ENCODE data around the gene CLEC16A.

DNA sequence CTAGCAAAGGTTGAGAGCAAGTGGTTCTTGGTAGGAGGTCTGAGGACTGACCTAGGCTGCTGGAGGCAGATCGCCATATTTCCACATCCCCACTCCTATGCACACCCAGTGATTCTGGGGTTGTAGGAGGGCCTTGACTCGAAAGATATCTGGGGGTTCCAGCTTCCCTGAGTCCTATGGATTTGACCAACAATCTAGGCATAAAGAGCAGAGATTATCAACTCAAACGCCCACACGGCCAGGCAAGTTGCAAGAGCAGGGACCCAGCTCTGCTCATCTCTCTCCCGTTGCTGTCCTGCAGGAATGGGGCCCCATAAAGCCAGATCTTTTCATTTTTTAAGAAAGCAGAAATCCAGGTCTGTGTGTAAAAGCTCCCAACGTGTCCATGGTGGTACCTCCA is 217.1 kb downstream of the CLEC16A start:
- TF ChIP-seq POLR2A (IDR thresholded peaks at IDR 0.05; ENCODE audit: low read length) (no peak), GATA1 (IDR thresholded peaks at IDR 0.05; ENCODE audit: low read depth, low read length) (no peak)
